SK-N-SH treated with all-trans-retinoic acid at 6 μM for 48 hours (cell line): Measurements from ENCODE around the gene ARID1B.

Source experiments
- ATAC-seq: fragments of 200-7000 bp; cut with Tn5 transposase; 3 replicates; pipeline ENCODE4 v1.9.1; 2020; ENCODE audit warnings: mild to moderate bottlenecking, moderate library complexity
- ARNTL ChIP-seq: fragments of 450-650 bp; formaldehyde crosslinking; IDR thresholded peaks from 2 replicates; pipeline ENCODE4 v1.5.0; 2020; ENCODE audit warnings: low read depth, mild to moderate bottlenecking, moderate library complexity, borderline replicate concordance
- BACH2 ChIP-seq: fragments of 250-450 bp; sonication (Bioruptor Pico); IDR thresholded peaks from 2 replicates; pipeline ENCODE4 v1.9.0; 2021; ENCODE audit warnings: mild to moderate bottlenecking, borderline replicate concordance
- CSDC2 ChIP-seq: fragments of 250-450 bp; sonication (Bioruptor Pico); IDR thresholded peaks from 2 replicates; pipeline ENCODE4 v1.5.0; 2020; ENCODE audit warnings: mild to moderate bottlenecking, moderate library complexity
- ESRRG ChIP-seq: fragments of 250-450 bp; sonication (Bioruptor Pico); IDR thresholded peaks from 2 replicates; pipeline ENCODE4 v1.6.1; 2021; ENCODE audit warnings: mild to moderate bottlenecking
- GLIS3 ChIP-seq: fragments of 250-450 bp; sonication (Bioruptor Pico); IDR thresholded peaks from 2 replicates; pipeline ENCODE4 v1.5.0; 2020; ENCODE audit warnings: mild to moderate bottlenecking, moderate library complexity
- ISL1 ChIP-seq: fragments of 250-450 bp; sonication (Bioruptor Pico); IDR thresholded peaks from 2 replicates; pipeline ENCODE4 v2.1.2; 2022; ENCODE audit warnings: mild to moderate bottlenecking, moderate library complexity
- OSR1 ChIP-seq: fragments of 250-450 bp; sonication (Bioruptor Pico); IDR thresholded peaks from 2 replicates; pipeline ENCODE4 v1.8.0; 2022; ENCODE audit warnings: moderate library complexity, mild to moderate bottlenecking, inconsistent platforms
- PATZ1 ChIP-seq: fragments of 250-450 bp; sonication (Bioruptor Pico); IDR thresholded peaks from 2 replicates; pipeline ENCODE4 v1.8.0; 2020; ENCODE audit warnings: mild to moderate bottlenecking, moderate library complexity, borderline replicate concordance
- POU6F1 ChIP-seq: fragments of 250-450 bp; sonication (Bioruptor Pico); IDR thresholded peaks from 2 replicates; pipeline ENCODE4 v1.8.0; 2021; ENCODE audit warnings: low read depth, mild to moderate bottlenecking, moderate library complexity, borderline replicate concordance
- PPARA ChIP-seq: fragments of 250-450 bp; sonication (Bioruptor Pico); IDR thresholded peaks from 2 replicates; pipeline ENCODE4 v1.5.0; 2020; ENCODE audit warnings: mild to moderate bottlenecking, borderline replicate concordance
- RARB ChIP-seq: fragments of 250-450 bp; sonication (Bioruptor Pico); IDR thresholded peaks from 2 replicates; pipeline ENCODE4 v1.8.0; 2021; ENCODE audit warnings: mild to moderate bottlenecking, moderate library complexity
- SNAI2 ChIP-seq: fragments of 250-450 bp; sonication (Bioruptor Pico); IDR thresholded peaks from 2 replicates; pipeline ENCODE4 v1.5.0; 2020; ENCODE audit warnings: mild to moderate bottlenecking, moderate library complexity
- TCF4 ChIP-seq: fragments of 250-450 bp; sonication (Bioruptor Pico); IDR thresholded peaks from 2 replicates; pipeline ENCODE4 v1.8.0; 2021; ENCODE audit warnings: mild to moderate bottlenecking, moderate library complexity, borderline replicate concordance
- TOX ChIP-seq: fragments of 250-450 bp; sonication (Bioruptor Pico); IDR thresholded peaks from 2 replicates; pipeline ENCODE4 v1.8.0; 2021; ENCODE audit warnings: mild to moderate bottlenecking, moderate library complexity, borderline replicate concordance
- ZFP3 ChIP-seq: fragments of 250-450 bp; sonication (Bioruptor Pico); IDR thresholded peaks from 2 replicates; pipeline ENCODE4 v1.5.0; 2020; ENCODE audit warnings: mild to moderate bottlenecking, moderate library complexity
- ZFP30 ChIP-seq: fragments of 450-650 bp; formaldehyde crosslinking; IDR thresholded peaks from 2 replicates; pipeline ENCODE4 v1.5.0; 2022; ENCODE audit warnings: mild to moderate bottlenecking, moderate library complexity
- ZNF565 ChIP-seq: fragments of 450-650 bp; formaldehyde crosslinking; conservative IDR thresholded peaks from 2 replicates; pipeline ENCODE4 v1.5.0; 2020; ENCODE audit warnings: low read depth, mild to moderate bottlenecking, moderate library complexity
- ZNF70 ChIP-seq: fragments of 450-650 bp; formaldehyde crosslinking; IDR thresholded peaks from 2 replicates; pipeline ENCODE4 v1.5.0; 2020; ENCODE audit warnings: mild to moderate bottlenecking, moderate library complexity
- ZNF8 ChIP-seq: fragments of 450-650 bp; formaldehyde crosslinking; IDR thresholded peaks from 2 replicates; pipeline ENCODE4 v1.5.0; 2020; ENCODE audit warnings: mild to moderate bottlenecking, moderate library complexity
- TF ChIP-seq, protein P1 (sequence below): fragments of 250-450 bp; sonication (Bioruptor Pico); IDR thresholded peaks from 2 replicates; pipeline ENCODE4 v1.5.1; 2020; ENCODE audit warnings: low read depth, mild to moderate bottlenecking, moderate library complexity
- TF ChIP-seq, protein P2 (sequence below): fragments of 250-450 bp; sonication (Bioruptor Pico); IDR thresholded peaks from 2 replicates; pipeline ENCODE4 v1.5.0; 2020; ENCODE audit warnings: mild to moderate bottlenecking, moderate library complexity
- TF ChIP-seq, protein P3 (sequence below): fragments of 250-450 bp; sonication (Bioruptor Pico); IDR thresholded peaks from 2 replicates; pipeline ENCODE4 v1.5.1; 2021; ENCODE audit warnings: mild to moderate bottlenecking, moderate library complexity

Gene ARID1B

GRCh38 chr6:157012355-157012754 is 235.2 kb downstream of the ARID1B start:
- ATAC-seq = no peak
- TF ChIP-seq BACH2 (CRISPR knock-in tag) (no peak), ARNTL (no peak), ZFP30 (CRISPR knock-in tag) (no peak), ISL1 (CRISPR knock-in tag) (no peak), ZNF565 (CRISPR knock-in tag) (no peak), ZNF70 (no peak), OSR1 (no peak), ESRRG (CRISPR knock-in tag) (no peak), PATZ1 (CRISPR knock-in tag) (no peak), SNAI2 (no peak), CSDC2 (CRISPR knock-in tag) (no peak), POU6F1 (CRISPR knock-in tag) (no peak), TCF4 (CRISPR knock-in tag) (no peak), PPARA (CRISPR knock-in tag) (no peak), ZFP3 (CRISPR knock-in tag) (no peak), ZNF8 (CRISPR knock-in tag) (no peak)
- TF ChIP-seq, protein P1, sequence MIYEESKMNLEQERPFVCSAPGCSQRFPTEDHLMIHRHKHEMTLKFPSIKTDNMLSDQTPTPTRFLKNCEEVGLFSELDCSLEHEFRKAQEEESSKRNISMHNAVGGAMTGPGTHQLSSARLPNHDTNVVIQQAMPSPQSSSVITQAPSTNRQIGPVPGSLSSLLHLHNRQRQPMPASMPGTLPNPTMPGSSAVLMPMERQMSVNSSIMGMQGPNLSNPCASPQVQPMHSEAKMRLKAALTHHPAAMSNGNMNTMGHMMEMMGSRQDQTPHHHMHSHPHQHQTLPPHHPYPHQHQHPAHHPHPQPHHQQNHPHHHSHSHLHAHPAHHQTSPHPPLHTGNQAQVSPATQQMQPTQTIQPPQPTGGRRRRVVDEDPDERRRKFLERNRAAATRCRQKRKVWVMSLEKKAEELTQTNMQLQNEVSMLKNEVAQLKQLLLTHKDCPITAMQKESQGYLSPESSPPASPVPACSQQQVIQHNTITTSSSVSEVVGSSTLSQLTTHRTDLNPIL (CRISPR knock-in tag) = no peak
- TF ChIP-seq, protein P2, sequence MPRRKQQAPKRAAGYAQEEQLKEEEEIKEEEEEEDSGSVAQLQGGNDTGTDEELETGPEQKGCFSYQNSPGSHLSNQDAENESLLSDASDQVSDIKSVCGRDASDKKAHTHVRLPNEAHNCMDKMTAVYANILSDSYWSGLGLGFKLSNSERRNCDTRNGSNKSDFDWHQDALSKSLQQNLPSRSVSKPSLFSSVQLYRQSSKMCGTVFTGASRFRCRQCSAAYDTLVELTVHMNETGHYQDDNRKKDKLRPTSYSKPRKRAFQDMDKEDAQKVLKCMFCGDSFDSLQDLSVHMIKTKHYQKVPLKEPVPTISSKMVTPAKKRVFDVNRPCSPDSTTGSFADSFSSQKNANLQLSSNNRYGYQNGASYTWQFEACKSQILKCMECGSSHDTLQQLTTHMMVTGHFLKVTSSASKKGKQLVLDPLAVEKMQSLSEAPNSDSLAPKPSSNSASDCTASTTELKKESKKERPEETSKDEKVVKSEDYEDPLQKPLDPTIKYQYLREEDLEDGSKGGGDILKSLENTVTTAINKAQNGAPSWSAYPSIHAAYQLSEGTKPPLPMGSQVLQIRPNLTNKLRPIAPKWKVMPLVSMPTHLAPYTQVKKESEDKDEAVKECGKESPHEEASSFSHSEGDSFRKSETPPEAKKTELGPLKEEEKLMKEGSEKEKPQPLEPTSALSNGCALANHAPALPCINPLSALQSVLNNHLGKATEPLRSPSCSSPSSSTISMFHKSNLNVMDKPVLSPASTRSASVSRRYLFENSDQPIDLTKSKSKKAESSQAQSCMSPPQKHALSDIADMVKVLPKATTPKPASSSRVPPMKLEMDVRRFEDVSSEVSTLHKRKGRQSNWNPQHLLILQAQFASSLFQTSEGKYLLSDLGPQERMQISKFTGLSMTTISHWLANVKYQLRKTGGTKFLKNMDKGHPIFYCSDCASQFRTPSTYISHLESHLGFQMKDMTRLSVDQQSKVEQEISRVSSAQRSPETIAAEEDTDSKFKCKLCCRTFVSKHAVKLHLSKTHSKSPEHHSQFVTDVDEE (CRISPR knock-in tag) = no peak
- TF ChIP-seq, protein P3, sequence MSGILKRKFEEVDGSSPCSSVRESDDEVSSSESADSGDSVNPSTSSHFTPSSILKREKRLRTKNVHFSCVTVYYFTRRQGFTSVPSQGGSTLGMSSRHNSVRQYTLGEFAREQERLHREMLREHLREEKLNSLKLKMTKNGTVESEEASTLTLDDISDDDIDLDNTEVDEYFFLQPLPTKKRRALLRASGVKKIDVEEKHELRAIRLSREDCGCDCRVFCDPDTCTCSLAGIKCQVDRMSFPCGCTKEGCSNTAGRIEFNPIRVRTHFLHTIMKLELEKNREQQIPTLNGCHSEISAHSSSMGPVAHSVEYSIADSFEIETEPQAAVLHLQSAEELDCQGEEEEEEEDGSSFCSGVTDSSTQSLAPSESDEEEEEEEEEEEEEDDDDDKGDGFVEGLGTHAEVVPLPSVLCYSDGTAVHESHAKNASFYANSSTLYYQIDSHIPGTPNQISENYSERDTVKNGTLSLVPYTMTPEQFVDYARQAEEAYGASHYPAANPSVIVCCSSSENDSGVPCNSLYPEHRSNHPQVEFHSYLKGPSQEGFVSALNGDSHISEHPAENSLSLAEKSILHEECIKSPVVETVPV = no peak

DNA sequence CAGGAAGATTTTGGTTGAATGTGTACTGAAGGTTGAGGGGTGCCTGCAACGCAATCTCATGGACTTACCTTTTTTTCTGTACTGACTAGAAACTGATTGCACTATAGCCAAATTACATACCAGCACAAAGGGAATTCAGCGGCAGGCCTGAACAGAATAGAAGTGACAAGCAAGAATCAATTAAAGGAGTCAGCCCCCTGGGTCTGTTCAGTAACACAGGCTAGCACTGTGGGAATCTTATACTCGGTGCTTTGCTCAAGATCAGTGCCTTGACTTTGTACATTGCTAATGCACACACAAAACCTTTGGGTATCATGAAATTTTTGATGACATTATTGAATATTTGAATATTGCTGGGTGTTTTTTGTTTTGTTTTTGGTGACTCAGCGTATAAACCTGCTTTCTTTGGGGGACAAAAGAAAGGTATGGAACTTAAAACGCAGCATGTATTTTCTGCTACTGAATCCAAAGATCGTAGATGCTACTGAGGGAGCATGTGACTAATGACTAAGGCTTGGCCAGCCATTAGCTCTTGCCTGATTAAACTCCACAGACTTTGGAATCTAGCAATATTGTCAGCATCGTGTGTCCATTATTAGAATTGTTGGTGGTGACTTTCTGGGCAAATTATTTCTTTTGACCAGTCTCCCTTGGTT is 236.6 kb downstream of the ARID1B start:
- TF ChIP-seq PPARA (CRISPR knock-in tag) (no peak), POU6F1 (CRISPR knock-in tag) (no peak), RARB (CRISPR knock-in tag) (no peak), TOX (no peak), ESRRG (CRISPR knock-in tag) (no peak), ISL1 (CRISPR knock-in tag) (no peak), TCF4 (CRISPR knock-in tag) (no peak), BACH2 (CRISPR knock-in tag) (no peak), GLIS3 (no peak)
- TF ChIP-seq, all 23 proteins: peak for 0
- ATAC-seq = no peak
